ENCODE results near the gene FAM184A. TPM values are rescaled to one million over a fixed set of nuclear protein-coding genes. Genes with fewer than 3 reads are reported as not detected.

FAM184A gene
- total RNA-seq, 2 experiments from 2014 or later, result not detected

- DNase-seq (ENCODE audit: low spot score), result no peak
- Histone ChIP-seq H2AFZ (ENCODE audit: low read length) (no peak overlapping the region), H3K9me3 (ENCODE audit: low read length) (no peaks in the 10 kb centered on the region), H3K36me3 (ENCODE audit: insufficient read depth, low read length) (no peaks in the 10 kb centered on the region), H4K20me1 (ENCODE audit: insufficient read depth, low read length) (no peaks in the 10 kb centered on the region), H3K4me2 (ENCODE audit: low read length) (no peak overlapping the region), H3K27ac (ENCODE audit: low read depth, low read length, poor library complexity, severe bottlenecking) (no peak overlapping the region), H3K79me2 (ENCODE audit: insufficient read depth, low read depth, low read length) (no peaks in the 10 kb centered on the region), H3K4me1 (ENCODE audit: insufficient read depth, low read length, poor library complexity, severe bottlenecking) (no peaks in the 10 kb centered on the region), H3K9me2 (ENCODE audit: insufficient read depth, low read length) (no peaks in the 10 kb centered on the region), H3K4me3 (ENCODE audit: low read depth, low read length, poor library complexity, severe bottlenecking) (no peak overlapping the region)
- intact Hi-C loops (cut with micrococcal nuclease; ENCODE audit: unreplicated experiment), result no loop called here
- CTCF ChIA-PET (ENCODE audit: unreplicated experiment), result no interaction called here
- POLR2A ChIA-PET, result interaction anchor here (0.5 to 0.6 kb wide), 2 partner anchors 403 to 569 kb away, joined by 3 to 5 read pairs; no protein-coding TSS in a partner anchor
- TF ChIP-seq EZH2phosphoT487 (IDR thresholded peaks at IDR 0.05; ENCODE audit: borderline replicate concordance, low read depth, low read length) (no peak), CTCF (conservative IDR thresholded peaks at IDR 0.05; ENCODE audit: low read length) (no peak)
- no TSS peak for BruUV-seq (replicated peaks)
Observed at GRCh38 chr6:119073307-119074051, 5.0 kb downstream of the FAM184A start.

GRCh38 chr6:119071576-119071975 is 6.9 kb downstream of the FAM184A start:
- no peak overlapping the region for H3K4me2 ChIP-seq (ENCODE audit: low read length)
- ChIA-PET POLR2A (no interaction called here), CTCF (ENCODE audit: unreplicated experiment) (no interaction called here)
- DNase-seq (ENCODE audit: low spot score), result no peak
- H2AFZ ChIP-seq (ENCODE audit: low read length), result no peak overlapping the region
- H4K20me1 ChIP-seq (ENCODE audit: insufficient read depth, low read length), result no peaks in the 10 kb centered on the region
- TF ChIP-seq EZH2phosphoT487 (IDR thresholded peaks at IDR 0.05; ENCODE audit: borderline replicate concordance, low read depth, low read length) (no peak), CTCF (conservative IDR thresholded peaks at IDR 0.05; ENCODE audit: low read length) (no peak)
- H3K36me3 ChIP-seq (ENCODE audit: insufficient read depth, low read length), result no peaks in the 10 kb centered on the region
- H3K27ac ChIP-seq (ENCODE audit: low read depth, low read length, poor library complexity, severe bottlenecking), result no peak overlapping the region
- H3K79me2 ChIP-seq (ENCODE audit: insufficient read depth, low read depth, low read length), result no peaks in the 10 kb centered on the region
- no TSS peak for BruUV-seq (replicated peaks)
- H3K9me2 ChIP-seq (ENCODE audit: insufficient read depth, low read length), result no peaks in the 10 kb centered on the region
- no peak overlapping the region for H3K4me3 ChIP-seq (ENCODE audit: low read depth, low read length, poor library complexity, severe bottlenecking)
- intact Hi-C loops (cut with micrococcal nuclease; ENCODE audit: unreplicated experiment), result no loop called here
- no peaks in the 10 kb centered on the region for H3K4me1 ChIP-seq (ENCODE audit: insufficient read depth, low read length, poor library complexity, severe bottlenecking)
- H3K9me3 ChIP-seq (ENCODE audit: low read length), result no peaks in the 10 kb centered on the region

- intact Hi-C loops (cut with micrococcal nuclease; ENCODE audit: unreplicated experiment), result no loop called here
- no TSS peak for BruUV-seq (replicated peaks)
- Histone ChIP-seq H3K79me2 (ENCODE audit: insufficient read depth, low read depth, low read length) (no peaks in the 10 kb centered on the region), H3K9me2 (ENCODE audit: insufficient read depth, low read length) (no peaks in the 10 kb centered on the region), H2AFZ (ENCODE audit: low read length) (no peak overlapping the region), H3K4me3 (ENCODE audit: low read depth, low read length, poor library complexity, severe bottlenecking) (no peak overlapping the region), H3K9me3 (ENCODE audit: low read length) (no peaks in the 10 kb centered on the region), H4K20me1 (ENCODE audit: insufficient read depth, low read length) (no peaks in the 10 kb centered on the region), H3K27ac (ENCODE audit: low read depth, low read length, poor library complexity, severe bottlenecking) (no peak overlapping the region), H3K36me3 (ENCODE audit: insufficient read depth, low read length) (no peaks in the 10 kb centered on the region), H3K4me1 (ENCODE audit: insufficient read depth, low read length, poor library complexity, severe bottlenecking) (no peaks in the 10 kb centered on the region), H3K4me2 (ENCODE audit: low read length) (no peak overlapping the region)
- DNase-seq (ENCODE audit: low spot score), result no peak
- no peak for TF ChIP-seq EZH2phosphoT487 (IDR thresholded peaks at IDR 0.05; ENCODE audit: borderline replicate concordance, low read depth, low read length)
- no peak for TF ChIP-seq CTCF (conservative IDR thresholded peaks at IDR 0.05; ENCODE audit: low read length)
- CTCF ChIA-PET (ENCODE audit: unreplicated experiment), result no interaction called here
- POLR2A ChIA-PET, result interaction anchor here (0.6 kb wide), 1 partner anchor 22 kb away, joined by 3 read pairs; no protein-coding TSS in a partner anchor
Observed at GRCh38 chr6:119067091-119067490, 11.4 kb downstream of the FAM184A start.

Data from OCI-LY7 (cell line).